ENCODE measurements around the gene MYOF. TPM values are rescaled to one million over a fixed set of nuclear protein-coding genes. Genes with fewer than 3 reads are reported as not detected.

The MYOF gene
- total RNA-seq, 1 experiment from 2014 or later, result 376 TPM

DNA sequence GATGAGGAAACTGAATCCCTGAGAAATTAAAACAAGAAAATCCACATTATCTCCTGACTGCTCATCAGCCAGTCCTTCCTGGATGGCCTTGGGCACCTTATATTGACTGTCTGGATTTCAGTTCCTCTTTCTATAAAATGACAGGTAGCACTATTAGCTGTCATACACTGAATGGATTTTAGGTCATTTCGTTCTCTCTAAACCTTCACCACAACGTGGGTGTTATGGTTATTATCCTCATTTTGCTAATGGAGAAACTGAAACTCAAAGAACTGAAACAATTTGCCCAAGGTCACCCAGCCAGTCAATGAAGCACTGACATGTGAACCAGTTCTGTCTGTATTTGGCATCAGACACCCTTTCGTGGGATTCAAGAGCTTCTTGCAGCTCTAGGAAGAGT, 214.6 kb downstream of the MYOF start:
- Histone ChIP-seq H3K27ac (ENCODE audit: low read length) (no peak overlapping the region), H3K27me3 (ENCODE audit: control insufficient read depth, insufficient read depth, low read length) (no peaks in the 10 kb centered on the region), H3K36me3 (ENCODE audit: control insufficient read depth, insufficient read depth, low read length) (no peaks in the 10 kb centered on the region), H3K9me3 (ENCODE audit: control insufficient read depth, insufficient read depth, low read depth, low read length) (peaks cover 6% of the 10 kb centered on the region; the same call in 1 of the 2 replicates), H3K4me1 (ENCODE audit: control insufficient read depth, insufficient read depth, low read length) (no peaks in the 10 kb centered on the region), H3K4me3 (ENCODE audit: low read depth in 2 of 2, low read length in 2 of 2) (no peak overlapping the region)
- no peak for TF ChIP-seq REST (IDR thresholded peaks at IDR 0.05; ENCODE audit: insufficient read depth in 1 of 2, low read depth in 2 of 2, low read length in 1 of 2)
- no peak for TF ChIP-seq TCF7L2 (IDR thresholded peaks at IDR 0.05; ENCODE audit: low read depth, low read length)
- TF ChIP-seq POLR2AphosphoS5 (IDR thresholded peaks at IDR 0.05; ENCODE audit: low read depth, low read length), result no peak
- TF ChIP-seq SIN3A (IDR thresholded peaks at IDR 0.05; ENCODE audit: borderline replicate concordance, insufficient read depth, low read depth, low read length), result no peak
- TF ChIP-seq, protein P1, sequence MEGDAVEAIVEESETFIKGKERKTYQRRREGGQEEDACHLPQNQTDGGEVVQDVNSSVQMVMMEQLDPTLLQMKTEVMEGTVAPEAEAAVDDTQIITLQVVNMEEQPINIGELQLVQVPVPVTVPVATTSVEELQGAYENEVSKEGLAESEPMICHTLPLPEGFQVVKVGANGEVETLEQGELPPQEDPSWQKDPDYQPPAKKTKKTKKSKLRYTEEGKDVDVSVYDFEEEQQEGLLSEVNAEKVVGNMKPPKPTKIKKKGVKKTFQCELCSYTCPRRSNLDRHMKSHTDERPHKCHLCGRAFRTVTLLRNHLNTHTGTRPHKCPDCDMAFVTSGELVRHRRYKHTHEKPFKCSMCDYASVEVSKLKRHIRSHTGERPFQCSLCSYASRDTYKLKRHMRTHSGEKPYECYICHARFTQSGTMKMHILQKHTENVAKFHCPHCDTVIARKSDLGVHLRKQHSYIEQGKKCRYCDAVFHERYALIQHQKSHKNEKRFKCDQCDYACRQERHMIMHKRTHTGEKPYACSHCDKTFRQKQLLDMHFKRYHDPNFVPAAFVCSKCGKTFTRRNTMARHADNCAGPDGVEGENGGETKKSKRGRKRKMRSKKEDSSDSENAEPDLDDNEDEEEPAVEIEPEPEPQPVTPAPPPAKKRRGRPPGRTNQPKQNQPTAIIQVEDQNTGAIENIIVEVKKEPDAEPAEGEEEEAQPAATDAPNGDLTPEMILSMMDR (IDR thresholded peaks at IDR 0.05), result no peak
- CTCF ChIA-PET, result no interaction called here
- ATAC-seq (no peak), DNase-seq (ENCODE audit: low read depth, low spot score) (no peak)
- POLR2A ChIA-PET, result interaction anchor here (0.6 kb wide), 1 partner anchor 412 kb away, joined by 3 read pairs; no protein-coding TSS in a partner anchor
- BruUV-seq (replicated peaks), result no TSS peak
- intact Hi-C loops (cut with micrococcal nuclease; ENCODE audit: unreplicated experiment), result no loop called here
- in situ Hi-C loops (cut with HindIII; ENCODE audit: low pct_unique_long_range_greater_than_20kb, low sequenced_read_pairs), result no loop called here

- intact Hi-C loops (cut with micrococcal nuclease; ENCODE audit: unreplicated experiment) (no loop called here), in situ Hi-C loops (cut with HindIII; ENCODE audit: low pct_unique_long_range_greater_than_20kb, low sequenced_read_pairs) (no loop called here)
- DNase-seq (ENCODE audit: low read depth, low spot score) (no peak), ATAC-seq (no peak)
- H3K9me3 ChIP-seq (ENCODE audit: control insufficient read depth, insufficient read depth, low read depth, low read length), result peaks cover 6% of the 10 kb centered on the region; the same call in 1 of the 2 replicates
- H3K4me3 ChIP-seq (ENCODE audit: low read depth in 2 of 2, low read length in 2 of 2), result no peak overlapping the region
- no peaks in the 10 kb centered on the region for H3K36me3 ChIP-seq (ENCODE audit: control insufficient read depth, insufficient read depth, low read length)
- H3K4me1 ChIP-seq (ENCODE audit: control insufficient read depth, insufficient read depth, low read length), result no peaks in the 10 kb centered on the region
- TF ChIP-seq, protein P1 (IDR thresholded peaks at IDR 0.05), result no peak
- no peak for TF ChIP-seq POLR2AphosphoS5 (IDR thresholded peaks at IDR 0.05; ENCODE audit: low read depth, low read length)
- POLR2A ChIA-PET, result no interaction called here
- H3K27me3 ChIP-seq (ENCODE audit: control insufficient read depth, insufficient read depth, low read length), result no peaks in the 10 kb centered on the region
- CTCF ChIA-PET, result no interaction called here
- no peak overlapping the region for H3K27ac ChIP-seq (ENCODE audit: low read length)
- no TSS peak for BruUV-seq (replicated peaks)
Measured at GRCh38 chr10:93266858-93267257, 215.3 kb downstream of the MYOF start.
